BJ (cell line): ENCODE data around the gene CNTN1. TPM values are rescaled to one million over a fixed set of nuclear protein-coding genes. Genes with fewer than 3 reads are reported as not detected.

Source experiments
- CTCF ChIA-PET: fragments of 350-600 bp; formaldehyde crosslinking; extraction: SDS; loops from one replicate; lab custom pipeline; 2021; ENCODE audit warnings: antibody characterized with exemption, inconsistent platforms; lab: Yijun Ruan, JAX
- POLR2A ChIA-PET: fragments of 300-600 bp; sonication (Branson Sonifier 250); formaldehyde crosslinking; extraction: SDS; loops from one replicate; lab custom pipeline; 2021; ENCODE audit warnings: antibody characterized with exemption; lab: Charles Lee
- DNase-seq: peaks from one replicate; pipeline ENCODE4 v3.0.0-alpha.2; 2011; ENCODE audit warnings: low read depth
- H3K27me3 ChIP-seq: 2 replicates; pipeline ENCODE4 v1.6.0; 2011; ENCODE audit warnings: low read length; ENCODE audit not compliant: control insufficient read depth, insufficient read depth
- H3K36me3 ChIP-seq: 2 replicates; pipeline ENCODE4 v1.5.1; 2011; ENCODE audit warnings: low read length; ENCODE audit not compliant: control insufficient read depth, insufficient read depth
- H3K4me3 ChIP-seq: 2 replicates; pipeline ENCODE4 v1.5.1; 2011; ENCODE audit warnings: low read depth, mild to moderate bottlenecking, control low read depth, low read length
- polyA plus RNA-seq: library from polyadenylated mRNA; depleted of rRNA; stranded (reverse); fragments of >200 nt; gene quantifications from 2 replicates; pipeline ENCODE4 v1.2.3, GENCODE V29; 2011
- TF ChIP-seq, protein P1 (sequence below): IDR thresholded peaks from 2 replicates; pipeline ENCODE4 v1.5.1; 2011; ENCODE audit warnings: low read depth, mild to moderate bottlenecking, control low read depth, inconsistent platforms, low read length, moderate library complexity; ENCODE audit not compliant: insufficient read depth

CNTN1 gene
- polyA plus RNA-seq, 1 experiment, result 0.40 TPM

DNA sequence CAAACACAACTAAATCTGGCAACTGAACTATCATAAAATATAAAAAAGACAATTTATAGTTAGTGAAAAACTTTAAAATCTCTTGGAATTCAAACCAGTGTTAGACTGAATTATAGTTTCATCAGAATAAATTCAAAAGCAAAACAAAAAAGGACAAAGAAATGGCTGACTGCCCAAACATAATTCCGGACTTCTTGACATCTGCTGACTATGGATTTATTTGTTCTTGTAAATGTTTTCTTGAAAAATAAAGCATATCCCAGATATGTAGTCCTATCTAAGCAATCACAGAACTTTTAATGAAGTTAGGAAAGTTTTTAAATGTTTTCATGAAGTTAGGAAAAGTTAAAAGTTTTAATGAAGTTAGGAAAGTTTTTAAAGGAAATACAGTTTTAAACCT lies 45.8 kb upstream of the CNTN1 start:
- DNase-seq, result no peak
- ChIA-PET POLR2A (no interaction called here), CTCF (no interaction called here)
- TF ChIP-seq, protein P1, sequence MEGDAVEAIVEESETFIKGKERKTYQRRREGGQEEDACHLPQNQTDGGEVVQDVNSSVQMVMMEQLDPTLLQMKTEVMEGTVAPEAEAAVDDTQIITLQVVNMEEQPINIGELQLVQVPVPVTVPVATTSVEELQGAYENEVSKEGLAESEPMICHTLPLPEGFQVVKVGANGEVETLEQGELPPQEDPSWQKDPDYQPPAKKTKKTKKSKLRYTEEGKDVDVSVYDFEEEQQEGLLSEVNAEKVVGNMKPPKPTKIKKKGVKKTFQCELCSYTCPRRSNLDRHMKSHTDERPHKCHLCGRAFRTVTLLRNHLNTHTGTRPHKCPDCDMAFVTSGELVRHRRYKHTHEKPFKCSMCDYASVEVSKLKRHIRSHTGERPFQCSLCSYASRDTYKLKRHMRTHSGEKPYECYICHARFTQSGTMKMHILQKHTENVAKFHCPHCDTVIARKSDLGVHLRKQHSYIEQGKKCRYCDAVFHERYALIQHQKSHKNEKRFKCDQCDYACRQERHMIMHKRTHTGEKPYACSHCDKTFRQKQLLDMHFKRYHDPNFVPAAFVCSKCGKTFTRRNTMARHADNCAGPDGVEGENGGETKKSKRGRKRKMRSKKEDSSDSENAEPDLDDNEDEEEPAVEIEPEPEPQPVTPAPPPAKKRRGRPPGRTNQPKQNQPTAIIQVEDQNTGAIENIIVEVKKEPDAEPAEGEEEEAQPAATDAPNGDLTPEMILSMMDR, result no peak
- Histone ChIP-seq H3K36me3 (no peaks in the 10 kb centered on the region), H3K4me3 (no peak overlapping the region), H3K27me3 (no peaks in the 10 kb centered on the region)

DNA sequence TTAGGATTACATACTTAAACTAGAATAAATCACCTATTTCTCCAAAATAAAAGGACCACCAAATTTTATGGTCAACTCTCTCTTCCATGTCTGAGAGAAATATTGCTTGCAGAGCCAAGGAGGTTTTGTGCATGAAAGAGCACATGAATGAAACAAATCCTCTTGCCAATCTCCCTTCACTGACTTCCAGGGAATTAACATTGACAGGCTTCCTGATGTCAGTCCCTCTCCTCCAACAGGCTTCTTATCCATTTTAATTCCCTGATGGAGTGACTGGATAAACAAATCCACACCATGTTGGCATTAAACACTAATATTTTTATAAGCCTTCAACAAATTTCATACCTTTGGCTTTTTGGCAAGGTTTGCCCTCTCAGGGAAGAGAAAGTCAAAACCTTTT lies 45.3 kb upstream of the CNTN1 start:
- Histone ChIP-seq H3K4me3 (no peak overlapping the region), H3K27me3 (no peaks in the 10 kb centered on the region)
- TF ChIP-seq, protein P1, result no peak

DNA sequence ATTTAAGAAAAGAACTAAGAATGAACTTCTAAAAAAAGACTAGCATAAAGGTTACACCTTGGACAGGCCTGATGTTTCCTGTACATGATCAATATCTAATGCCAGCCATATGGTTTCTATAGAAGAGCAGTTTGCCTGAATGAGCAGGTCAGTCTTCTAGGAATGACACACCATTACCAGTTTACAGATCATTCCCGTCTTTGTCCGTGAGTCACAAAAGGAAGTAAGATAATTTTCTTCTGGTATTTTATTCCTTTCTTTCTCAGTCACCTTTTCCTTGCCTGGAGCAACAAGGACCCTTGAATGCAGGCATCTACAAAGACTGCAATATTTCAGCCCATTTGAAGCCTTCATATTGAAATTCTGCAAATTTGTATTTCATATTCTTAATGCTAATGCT lies 44.6 kb upstream of the CNTN1 start:
- POLR2A ChIA-PET, result no interaction called here
- Histone ChIP-seq H3K4me3 (no peak overlapping the region), H3K27me3 (no peaks in the 10 kb centered on the region), H3K36me3 (no peaks in the 10 kb centered on the region)
- CTCF ChIA-PET, result no interaction called here
- no peak for DNase-seq
- TF ChIP-seq, protein P1, result no peak

More for the DNA sequence above, 45.3 kb upstream of the CNTN1 start:
- CTCF ChIA-PET, result no interaction called here
- no peak for DNase-seq
- POLR2A ChIA-PET, result no interaction called here
- H3K36me3 ChIP-seq, result no peaks in the 10 kb centered on the region

DNA sequence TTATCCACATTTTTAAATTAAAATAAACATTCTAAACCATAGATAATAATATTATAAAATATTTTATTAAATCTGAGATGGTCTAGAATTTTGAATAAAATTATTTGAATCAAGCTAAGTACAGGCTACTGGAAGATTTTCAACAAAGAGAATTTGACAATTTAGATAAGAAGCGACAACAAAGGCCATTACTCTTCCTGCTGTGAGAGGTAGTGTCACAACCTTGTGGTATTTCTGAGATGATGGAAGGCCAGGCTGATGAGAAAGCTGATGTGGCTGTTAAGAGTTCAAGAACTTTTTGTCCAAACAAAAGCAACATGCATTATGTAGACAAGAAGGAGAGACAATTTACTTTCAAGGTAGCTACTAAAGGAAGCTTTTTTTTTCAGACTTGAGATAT lies 43.7 kb upstream of the CNTN1 start:
- POLR2A ChIA-PET, result no interaction called here
- Histone ChIP-seq H3K4me3 (no peak overlapping the region), H3K36me3 (no peaks in the 10 kb centered on the region), H3K27me3 (no peaks in the 10 kb centered on the region)
- CTCF ChIA-PET, result no interaction called here
- TF ChIP-seq, protein P1, result no peak
- no peak for DNase-seq

DNA sequence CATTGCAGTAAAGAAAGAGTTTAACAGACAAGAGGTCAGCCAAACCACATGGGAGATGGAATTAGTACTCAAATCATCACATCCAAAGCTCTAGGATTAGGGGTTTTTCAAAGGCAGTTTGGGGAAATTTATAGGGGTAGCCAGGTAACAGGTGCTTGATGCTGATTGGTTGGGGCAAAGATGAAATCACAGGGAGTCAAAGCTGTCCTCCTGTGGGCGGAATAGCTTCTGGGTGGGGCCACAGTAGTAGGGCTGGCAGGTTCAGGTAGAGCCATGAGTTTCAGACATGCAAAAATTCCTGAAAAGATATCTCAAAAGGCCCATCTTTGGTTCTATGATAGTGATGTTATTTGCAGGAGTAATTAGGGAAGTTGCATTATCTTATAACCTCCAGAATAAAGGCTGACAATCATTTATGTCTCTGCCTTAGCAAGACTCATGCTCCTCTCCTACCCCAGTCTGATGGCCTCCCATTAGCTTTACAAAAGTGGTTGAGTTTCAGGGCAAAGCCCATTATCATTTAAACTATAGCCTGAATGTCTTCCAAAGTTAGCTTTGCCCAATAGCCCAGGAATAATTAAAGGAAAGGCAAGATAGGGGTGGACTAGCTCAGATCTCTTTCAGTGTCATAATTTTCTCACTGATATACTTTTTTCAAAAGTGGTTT lies 42.1 kb upstream of the CNTN1 start:
- no peak for DNase-seq
- TF ChIP-seq, protein P1, result no peak
- CTCF ChIA-PET, result interaction anchor here (0.9 kb wide), 1 partner anchor 29 kb away, joined by 3 read pairs; no protein-coding TSS in a partner anchor
- POLR2A ChIA-PET, result no interaction called here
- no peak overlapping the region for H3K4me3 ChIP-seq
- no peaks in the 10 kb centered on the region for H3K27me3 ChIP-seq
- H3K36me3 ChIP-seq, result no peaks in the 10 kb centered on the region
